Muscle of back (tissue), 11 donors: ENCODE measurements around the gene LMO2. TPM values are rescaled to one million over a fixed set of nuclear protein-coding genes. Genes with fewer than 3 reads are reported as not detected.
"Not testable (repeated sequence)": the region's sequence is repeated elsewhere in the genome, so short reads cannot be mapped to it uniquely, and the experiment has no call there.

ENCODE experiments used
- DNase-seq, 3 donors: peaks; one replicate each; pipeline versions ENCODE4 v3.0.0 to v3.0.0-alpha.2; 2013
- polyA plus RNA-seq, 10 donors: library from polyadenylated mRNA; unstranded; fragments of 120-200 nt; gene quantifications; one replicate each; pipeline ENCODE4 v1.2.1, GENCODE V29; 2013; ENCODE audit not compliant: insufficient read length in 10 of 10

Gene LMO2
- polyA plus RNA-seq, 10 donors = 13.6 to 20.3 (median 17.8) TPM

- peak in 1 of 3 donors; percentile 14 for DNase-seq
These were observed 63.1 kb downstream of the LMO2 start for GRCh38 chr11:33828604-33829429.

- DNase-seq = no peak
These were observed 64.7 kb downstream of the LMO2 start for GRCh38 chr11:33827206-33827605.

GRCh38 chr11:33825854-33826560 is 65.9 kb downstream of the LMO2 start:
- no peak for DNase-seq

GRCh38 chr11:33822981-33823380 is 68.9 kb downstream of the LMO2 start:
- not testable (repeated sequence) for DNase-seq

- DNase-seq = no peak
These were observed 72.4 kb downstream of the LMO2 start for GRCh38 chr11:33819278-33820035.

Other genes with a start within 250 kb of the LMO2 start
- not detected for gene C11orf91, start 191.2 kb downstream of the LMO2 start, polyA plus RNA-seq
- gene CD59, start 155.7 kb downstream of the LMO2 start, polyA plus RNA-seq = 100 to 1,000 TPM in 9 of 10 donors, 10 to 100 TPM in 1; 90.7 to 137 (median 114) TPM
- gene FBXO3, start 117.6 kb downstream of the LMO2 start, polyA plus RNA-seq = 10 to 100 TPM; 21.8 to 33.2 (median 29.3) TPM
- 100 to 1,000 TPM; 126 to 178 (median 157) TPM for gene CAPRIN1, start 159.7 kb upstream of the LMO2 start, polyA plus RNA-seq
- 10 to 100 TPM; 28.2 to 38.8 (median 31.6) TPM for gene NAT10, start 213.6 kb upstream of the LMO2 start, polyA plus RNA-seq